Measurements from ENCODE around the gene ARF5.

DNA sequence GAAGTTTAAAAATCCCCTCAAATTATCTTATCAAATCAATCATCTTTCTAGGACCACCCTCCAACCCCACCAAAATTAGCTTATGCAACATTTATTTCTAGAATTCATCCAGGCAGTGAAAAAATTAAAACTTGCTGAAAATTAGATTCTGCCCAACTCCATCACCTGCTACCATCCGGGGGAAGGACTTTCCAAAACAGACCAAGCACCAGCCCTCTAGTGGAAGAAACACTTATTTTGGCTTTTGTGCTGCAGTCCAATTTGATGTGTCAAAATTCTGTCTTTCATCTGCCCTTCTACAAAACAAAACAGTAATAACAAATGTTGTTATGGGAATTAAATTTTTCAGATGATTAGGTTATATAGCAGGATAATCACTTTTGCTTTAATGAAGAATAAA is 38.0 kb upstream of the ARF5 start:
- TF ChIP-seq CTCF (IDR thresholded peaks at IDR 0.05; ENCODE audit: insufficient read depth, low read length, poor library complexity, severe bottlenecking) (no peak), EZH2phosphoT487 (conservative IDR thresholded peaks at IDR 0.05; ENCODE audit: low read length) (no peak)

Measured in SU-DHL-6 (cell line).